OCI-LY1 (cell line): ENCODE results near the gene ICA1.

Experiments used
- H2AFZ ChIP-seq: fragments of 200-600 bp; sonication (generic), shearing (Covaris generic); 2 replicates; pipeline ENCODE4 v1.6.0; 2014; ENCODE audit warnings: antibody characterized with exemption, mild to moderate bottlenecking, low read length
- H3F3A ChIP-seq: fragments of 200-600 bp; sonication (generic), shearing (Covaris generic); 2 replicates; pipeline ENCODE4 v1.6.0; 2014; ENCODE audit warnings: mild to moderate bottlenecking, antibody characterized with exemption, low read length, moderate library complexity; ENCODE audit not compliant: insufficient read depth
- H3K27ac ChIP-seq: fragments of 200-600 bp; sonication (generic); 2 replicates; pipeline ENCODE4 v1.5.1; 2014; ENCODE audit warnings: low read length, mixed run types, mild to moderate bottlenecking, low read depth; ENCODE audit not compliant: poor library complexity, severe bottlenecking
- H3K27me3 ChIP-seq: fragments of 200-600 bp; sonication (generic); 2 replicates; pipeline ENCODE4 v1.6.0; 2014; ENCODE audit warnings: antibody characterized with exemption, mild to moderate bottlenecking, low read length, moderate library complexity; ENCODE audit not compliant: insufficient read depth
- H3K36me3 ChIP-seq: fragments of 200-600 bp; sonication (generic); 2 replicates; pipeline ENCODE4 v1.6.1; 2014; ENCODE audit warnings: mild to moderate bottlenecking, antibody characterized with exemption, low read length, moderate library complexity, mixed read lengths; ENCODE audit not compliant: insufficient read depth
- H3K4me1 ChIP-seq: fragments of 200-600 bp; sonication (generic); 2 replicates; pipeline ENCODE4 v1.5.1; 2014; ENCODE audit warnings: mild to moderate bottlenecking, low read length, moderate library complexity; ENCODE audit not compliant: insufficient read depth, severe bottlenecking
- H3K4me2 ChIP-seq: fragments of 200-600 bp; sonication (generic), shearing (Covaris generic); 2 replicates; pipeline ENCODE4 v1.6.1; 2014; ENCODE audit warnings: low read length
- H3K4me3 ChIP-seq: fragments of 200-600 bp; sonication (generic); 2 replicates; pipeline ENCODE4 v1.5.1; 2014; ENCODE audit warnings: low read length, low read depth, mild to moderate bottlenecking, mixed read lengths; ENCODE audit not compliant: poor library complexity, severe bottlenecking
- H3K79me2 ChIP-seq: fragments of 200-600 bp; shearing (Covaris generic); 2 replicates; pipeline ENCODE4 v1.6.1; 2016; ENCODE audit warnings: mixed run types, low read length, mixed read lengths; ENCODE audit not compliant: insufficient read depth
- H3K9ac ChIP-seq: fragments of 200-600 bp; sonication (generic), shearing (Covaris generic); 2 replicates; pipeline ENCODE4 v1.6.1; 2014; ENCODE audit warnings: mild to moderate bottlenecking, low read length, mixed read lengths
- H3K9me2 ChIP-seq: fragments of 200-600 bp; sonication (generic), shearing (Covaris generic); 2 replicates; pipeline ENCODE4 v1.6.1; 2014; ENCODE audit warnings: low read depth, mild to moderate bottlenecking, low read length, mixed read lengths
- H3K9me3 ChIP-seq: fragments of 200-600 bp; shearing (Covaris generic); 2 replicates; pipeline ENCODE4 v1.6.1; 2014; ENCODE audit warnings: low read length, mixed read lengths
- H4K20me1 ChIP-seq: fragments of 200-600 bp; sonication (generic), shearing (Covaris generic); 2 replicates; pipeline ENCODE4 v1.6.0; 2016; ENCODE audit warnings: mild to moderate bottlenecking, low read length; ENCODE audit not compliant: insufficient read depth
- CTCF ChIP-seq: fragments of 200-600 bp; sonication (generic), shearing (Covaris generic); IDR thresholded peaks from 2 replicates; pipeline ENCODE4 v1.5.1; 2017; ENCODE audit warnings: mild to moderate bottlenecking, antibody characterized with exemption, low read length, moderate library complexity, mixed read lengths
- EZH2 ChIP-seq: fragments of 200-600 bp; sonication (generic), shearing (Covaris generic); IDR thresholded peaks from 2 replicates; pipeline ENCODE4 v1.8.0; 2017; ENCODE audit warnings: borderline replicate concordance, mixed run types, mild to moderate bottlenecking, antibody characterized with exemption, low read length, moderate library complexity, mixed read lengths

The ICA1 gene

GRCh38 chr7:8201846-8202441, 60.0 kb downstream of the ICA1 start:
- no peak overlapping the region for H3K9ac ChIP-seq
- no peak overlapping the region for H2AFZ ChIP-seq
- H3K79me2 ChIP-seq = no peaks in the 10 kb centered on the region
- no peak overlapping the region for H3K4me3 ChIP-seq
- TF ChIP-seq CTCF (no peak), EZH2 (no peak)
- no peaks in the 10 kb centered on the region for H3K9me3 ChIP-seq
- H3K36me3 ChIP-seq = no peaks in the 10 kb centered on the region
- H4K20me1 ChIP-seq = no peaks in the 10 kb centered on the region
- no peak overlapping the region for H3K27ac ChIP-seq
- no peaks in the 10 kb centered on the region for H3K4me1 ChIP-seq
- no peaks in the 10 kb centered on the region for H3F3A ChIP-seq
- H3K4me2 ChIP-seq = no peak overlapping the region
- no peaks in the 10 kb centered on the region for H3K27me3 ChIP-seq
- H3K9me2 ChIP-seq = no peaks in the 10 kb centered on the region

DNA sequence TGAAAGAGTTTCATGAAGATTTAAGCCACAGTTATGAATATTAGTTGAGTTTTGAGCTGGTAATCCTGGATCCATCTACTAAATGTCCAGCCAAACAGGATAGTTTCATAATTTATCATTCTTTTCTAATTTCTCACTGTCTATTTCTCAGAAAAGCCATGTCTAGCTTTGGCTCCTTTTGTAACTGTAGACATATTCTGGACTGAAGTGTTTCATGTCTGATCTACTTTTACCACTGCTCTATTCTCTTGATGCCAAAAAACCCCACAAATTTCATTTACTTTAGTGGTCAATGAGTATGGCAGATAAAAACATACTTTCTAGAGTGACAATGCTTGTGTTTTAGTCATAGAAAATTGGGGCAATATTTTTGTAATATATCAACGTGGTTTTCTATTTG, 61.2 kb downstream of the ICA1 start:
- Histone ChIP-seq H3K4me2 (no peak overlapping the region), H3K36me3 (no peaks in the 10 kb centered on the region), H4K20me1 (no peaks in the 10 kb centered on the region), H2AFZ (no peak overlapping the region), H3K9ac (no peak overlapping the region), H3F3A (no peaks in the 10 kb centered on the region), H3K4me1 (no peaks in the 10 kb centered on the region), H3K9me3 (no peaks in the 10 kb centered on the region), H3K27ac (no peak overlapping the region), H3K27me3 (no peaks in the 10 kb centered on the region), H3K79me2 (no peaks in the 10 kb centered on the region), H3K9me2 (no peaks in the 10 kb centered on the region), H3K4me3 (no peak overlapping the region)
- TF ChIP-seq CTCF (no peak), EZH2 (no peak)

GRCh38 chr7:8200316-8200715, 61.7 kb downstream of the ICA1 start:
- TF ChIP-seq CTCF (no peak), EZH2 (no peak)

More at GRCh38 chr7:8200316-8200715, 61.7 kb downstream of the ICA1 start:
- H3K27ac ChIP-seq = no peak overlapping the region
- no peak overlapping the region for H2AFZ ChIP-seq
- H3K36me3 ChIP-seq = no peaks in the 10 kb centered on the region
- no peaks in the 10 kb centered on the region for H3K79me2 ChIP-seq
- H3K4me1 ChIP-seq = no peaks in the 10 kb centered on the region
- no peak overlapping the region for H3K4me2 ChIP-seq
- H3K9me2 ChIP-seq = no peaks in the 10 kb centered on the region
- no peak overlapping the region for H3K4me3 ChIP-seq
- no peaks in the 10 kb centered on the region for H3K9me3 ChIP-seq
- H3K27me3 ChIP-seq = no peaks in the 10 kb centered on the region
- H4K20me1 ChIP-seq = no peaks in the 10 kb centered on the region
- no peak overlapping the region for H3K9ac ChIP-seq
- H3F3A ChIP-seq = no peaks in the 10 kb centered on the region
